ENCODE data around the gene EFNA2. TPM values are rescaled to one million over a fixed set of nuclear protein-coding genes. Genes with fewer than 3 reads are reported as not detected.

The EFNA2 gene
- total and polyA plus RNA-seq, 8 donors: 0.15 to 21.1 (median 0.55) TPM; not detected in 5

- no peaks in the 10 kb centered on the region for H3K9me3 ChIP-seq
- H3K27me3 ChIP-seq: peaks cover 0 to 33% (median 11%) of the 10 kb centered on the region in 3 donors
- WGBS, 5 donors: 0 to 3% (median 1%) methylated on average over 12 to 86 of the region's 87 CpGs
- peak within 1 kb of the TSS; percentile 42 to 66 (median 56) for H3K4me3 ChIP-seq
- H3K4me1 ChIP-seq: peaks cover 47 to 78% (median 73%) of the 10 kb centered on the region in 4 donors
- intact Hi-C loops (cut with DNase I; ENCODE audit: low total_unique reads): no loop called here
- TF ChIP-seq EP300 (IDR thresholded peaks at IDR 0.05): no peak
- TF ChIP-seq, protein P1, sequence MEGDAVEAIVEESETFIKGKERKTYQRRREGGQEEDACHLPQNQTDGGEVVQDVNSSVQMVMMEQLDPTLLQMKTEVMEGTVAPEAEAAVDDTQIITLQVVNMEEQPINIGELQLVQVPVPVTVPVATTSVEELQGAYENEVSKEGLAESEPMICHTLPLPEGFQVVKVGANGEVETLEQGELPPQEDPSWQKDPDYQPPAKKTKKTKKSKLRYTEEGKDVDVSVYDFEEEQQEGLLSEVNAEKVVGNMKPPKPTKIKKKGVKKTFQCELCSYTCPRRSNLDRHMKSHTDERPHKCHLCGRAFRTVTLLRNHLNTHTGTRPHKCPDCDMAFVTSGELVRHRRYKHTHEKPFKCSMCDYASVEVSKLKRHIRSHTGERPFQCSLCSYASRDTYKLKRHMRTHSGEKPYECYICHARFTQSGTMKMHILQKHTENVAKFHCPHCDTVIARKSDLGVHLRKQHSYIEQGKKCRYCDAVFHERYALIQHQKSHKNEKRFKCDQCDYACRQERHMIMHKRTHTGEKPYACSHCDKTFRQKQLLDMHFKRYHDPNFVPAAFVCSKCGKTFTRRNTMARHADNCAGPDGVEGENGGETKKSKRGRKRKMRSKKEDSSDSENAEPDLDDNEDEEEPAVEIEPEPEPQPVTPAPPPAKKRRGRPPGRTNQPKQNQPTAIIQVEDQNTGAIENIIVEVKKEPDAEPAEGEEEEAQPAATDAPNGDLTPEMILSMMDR (IDR thresholded peaks at IDR 0.05): no peak
- peak in 1 of 2 donors; percentile 84 for DNase-seq
- H3K36me3 ChIP-seq: peaks cover 0 to 6% (median 0%) of the 10 kb centered on the region in 4 donors
- H3K27ac ChIP-seq: peak within 1 kb of the TSS in 4 of 5 donors; percentile 29 to 100 (median 95)
Measured at GRCh38 chr19:1237754-1238368, 47.8 kb upstream of the EFNA2 start, which contains the start of gene CBARP. Gene CBARP (minus strand): TSS chr19:1238005. CDS start chr19:1236100, 1,905 bp downstream.

DNA sequence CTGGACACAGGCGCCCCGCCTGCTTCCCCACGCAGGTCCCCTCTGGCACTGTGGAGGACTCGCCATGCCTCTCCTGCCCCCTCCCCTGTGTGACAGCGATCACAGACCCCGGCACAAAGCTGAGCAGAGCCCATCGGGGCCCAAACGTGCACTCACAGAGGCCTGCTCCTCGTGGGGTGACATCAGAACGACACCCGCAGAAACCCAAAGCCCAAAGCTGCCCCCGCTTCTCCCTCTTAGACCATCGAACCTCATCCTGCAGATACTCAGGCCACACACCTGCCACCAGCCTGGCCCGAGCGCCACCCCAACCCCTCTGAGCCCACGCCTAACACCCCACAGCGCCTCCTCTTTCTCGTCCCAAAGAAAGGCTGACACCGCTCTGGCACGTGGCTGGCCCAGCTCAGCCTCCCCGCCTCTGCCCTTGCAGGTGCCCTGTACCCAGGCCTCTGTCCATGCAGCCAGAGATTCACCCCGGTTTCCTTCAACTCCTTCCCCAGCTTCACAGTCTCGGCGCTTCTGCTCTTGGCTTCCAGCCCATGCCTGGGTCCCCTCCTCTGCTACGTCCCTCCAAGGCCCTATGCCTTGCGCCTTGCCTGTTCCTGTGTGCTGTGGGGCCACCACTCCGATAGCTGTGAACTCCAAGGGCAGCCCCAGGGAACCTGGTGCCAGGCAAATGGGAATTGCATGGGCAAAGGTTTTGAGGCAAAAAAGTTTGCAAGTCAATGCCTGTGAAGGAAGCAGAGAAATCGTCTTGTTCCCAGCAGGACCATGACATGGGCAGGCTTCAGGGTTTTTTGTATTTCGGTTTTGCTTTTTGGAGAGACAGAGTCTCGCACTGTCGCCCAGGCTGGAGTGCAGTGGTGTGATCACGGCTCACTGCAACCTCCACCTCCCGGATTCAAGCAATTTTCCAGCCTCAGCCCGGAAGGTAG is 47.0 kb upstream of the EFNA2 start:
- intact Hi-C loops (cut with DNase I; ENCODE audit: low total_unique reads): no loop called here
- H3K9me3 ChIP-seq: no peaks in the 10 kb centered on the region
- peaks cover 0 to 33% (median 11%) of the 10 kb centered on the region in 3 donors for H3K27me3 ChIP-seq
- 57 to 62% (median 61%) methylated on average over 33 to 34 of the region's 34 CpGs for WGBS, 5 donors
- peaks cover 47 to 78% (median 73%) of the 10 kb centered on the region in 4 donors for H3K4me1 ChIP-seq
- H3K4me3 ChIP-seq: peak overlapping the region; percentile 42 to 66 (median 56)
- no peak for DNase-seq
- H3K27ac ChIP-seq: peak overlapping the region; percentile 7 to 100 (median 90)
- TF ChIP-seq POLR2A (IDR thresholded peaks at IDR 0.05): no peak
- TF ChIP-seq, protein P1 (IDR thresholded peaks at IDR 0.05): no peak
- TF ChIP-seq EP300 (IDR thresholded peaks at IDR 0.05): no peak
- H3K36me3 ChIP-seq: peaks cover 0 to 6% (median 0%) of the 10 kb centered on the region in 4 donors

DNA sequence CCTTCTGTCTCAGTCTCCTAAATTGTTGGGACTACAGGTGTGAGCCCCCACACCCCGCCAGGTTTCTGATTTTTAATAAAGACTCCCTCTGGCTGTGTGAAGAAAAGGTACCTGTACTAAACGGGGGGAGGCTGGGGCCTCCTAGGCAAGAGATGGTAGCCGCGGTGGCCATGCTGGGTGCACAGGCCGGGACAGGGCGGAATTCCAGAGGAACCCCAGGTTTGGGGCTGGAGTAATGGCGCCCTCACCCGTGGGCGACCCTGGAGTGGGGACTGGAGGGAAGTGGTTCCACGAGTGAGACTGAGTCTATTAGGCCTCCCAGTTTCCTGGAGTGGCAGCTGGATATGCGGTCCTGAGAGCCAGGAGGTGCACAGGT is 46.3 kb upstream of the EFNA2 start:
- H3K27me3 ChIP-seq: peaks cover 0 to 33% (median 11%) of the 10 kb centered on the region in 3 donors
- no peak for TF ChIP-seq EP300 (IDR thresholded peaks at IDR 0.05)
- TF ChIP-seq, protein P1 (IDR thresholded peaks at IDR 0.05): no peak
- H3K9me3 ChIP-seq: no peaks in the 10 kb centered on the region
- peak overlapping the region; percentile 75 to 100 (median 90) for H3K27ac ChIP-seq
- peaks cover 0 to 11% (median 0%) of the 10 kb centered on the region in 4 donors for H3K36me3 ChIP-seq
- WGBS, 5 donors: 71 to 82% (median 75%) methylated on average over 10 to 11 of the region's 11 CpGs
- no peak overlapping the region for H3K4me3 ChIP-seq
- DNase-seq: no peak
- intact Hi-C loops (cut with DNase I; ENCODE audit: low total_unique reads): no loop called here
- H3K4me1 ChIP-seq: peaks cover 54 to 80% (median 77%) of the 10 kb centered on the region in 4 donors

GRCh38 chr19:1239796-1240737 is 45.6 kb upstream of the EFNA2 start:
- Histone ChIP-seq H3K4me1 (peaks cover 59 to 82% (median 82%) of the 10 kb centered on the region in 4 donors), H3K27ac (peak overlapping the region; percentile 75 to 100 (median 90)), H3K27me3 (peaks cover 0 to 33% (median 11%) of the 10 kb centered on the region in 3 donors), H3K36me3 (peaks cover 0 to 7% (median 0%) of the 10 kb centered on the region in 4 donors), H3K9me3 (no peaks in the 10 kb centered on the region), H3K4me3 (peak overlapping the region; percentile 76 to 92 (median 84))
- WGBS, 5 donors: 10 to 15% (median 12%) methylated on average over 47 to 84 of the region's 84 CpGs
- TF ChIP-seq EP300 (IDR thresholded peaks at IDR 0.05) (no peak), POLR2AphosphoS5 (IDR thresholded peaks at IDR 0.05) (peak in 2 of 3 donors; percentile 27 to 62), POLR2A (IDR thresholded peaks at IDR 0.05) (no peak)
- TF ChIP-seq, protein P1 (IDR thresholded peaks at IDR 0.05): peak in 5 of 7 experiments; percentile 30 to 96 (median 86)
- peak; percentile 85 to 98 for DNase-seq
- intact Hi-C loops (cut with DNase I; ENCODE audit: low total_unique reads): no loop called here

Data from stomach (tissue), 9 donors.